OCI-M2 (cell line): Measurements from ENCODE around the gene TRAIP.
"Not testable (repeated sequence)": the region's sequence is repeated elsewhere in the genome, so short reads cannot be mapped to it uniquely, and the experiment has no call there.

Experiments
- DNase-seq: peaks from one replicate; lab custom pipeline; 2025; ENCODE audit not compliant: unreplicated experiment; lab: John Stamatoyannopoulos, UW

Gene TRAIP

GRCh38 chr3:49792371-49793150 is 63.8 kb downstream of the TRAIP start:
- no peak for DNase-seq

GRCh38 chr3:49791571-49791970 is 64.8 kb downstream of the TRAIP start:
- no peak for DNase-seq

GRCh38 chr3:49790626-49791411 is 65.5 kb downstream of the TRAIP start:
- DNase-seq, result no peak

- DNase-seq, result no peak
These were observed 68.3 kb downstream of the TRAIP start for GRCh38 chr3:49788056-49788455.

- no peak for DNase-seq
These were observed 68.8 kb downstream of the TRAIP start for GRCh38 chr3:49787536-49787935.

GRCh38 chr3:49787182-49787464 is 69.2 kb downstream of the TRAIP start:
- DNase-seq, result no peak

- DNase-seq, result peak; percentile 93
These were observed 69.8 kb downstream of the TRAIP start, which contains the start of gene IP6K1 for GRCh38 chr3:49786357-49787181. Gene IP6K1 (minus strand): TSS chr3:49786542. CDS start chr3:49748040, 38,502 bp downstream.

- DNase-seq, result no peak
These were observed 70.6 kb downstream of the TRAIP start for GRCh38 chr3:49785565-49786356.

GRCh38 chr3:49782277-49782676 is 74.1 kb downstream of the TRAIP start:
- DNase-seq, result not testable (repeated sequence)

GRCh38 chr3:49781415-49782199 is 74.8 kb downstream of the TRAIP start:
- DNase-seq, result no peak

- DNase-seq, result not testable (repeated sequence)
These were observed 75.4 kb downstream of the TRAIP start for GRCh38 chr3:49780975-49781365.

- DNase-seq, result no peak
These were observed 76.0 kb downstream of the TRAIP start for GRCh38 chr3:49780080-49780974.

- no peak for DNase-seq
These were observed 76.8 kb downstream of the TRAIP start for GRCh38 chr3:49779358-49780079.
